ENCODE measurements around the gene HSPA12B. TPM values are rescaled to one million over a fixed set of nuclear protein-coding genes. Genes with fewer than 3 reads are reported as not detected.

Gene HSPA12B
- total RNA-seq, 2 donors from 2014 or later = 11.2 to 13.4 TPM

DNA sequence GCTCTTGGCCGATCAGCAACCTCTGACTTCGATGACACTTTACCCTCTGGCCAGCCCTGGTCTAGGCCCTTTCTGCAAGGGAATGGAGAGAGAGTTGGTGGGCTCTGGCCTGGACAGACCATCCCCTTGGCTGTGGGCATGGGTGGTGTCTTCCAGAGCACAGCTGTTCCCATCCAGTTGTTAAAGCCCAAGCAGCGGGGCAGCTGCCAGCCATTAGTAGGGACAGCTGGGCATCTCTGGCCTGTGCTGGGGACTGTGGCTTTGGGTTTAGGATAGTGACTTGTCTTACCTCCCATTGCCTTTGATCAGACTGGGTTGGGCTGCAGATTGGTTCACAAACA, 66.4 kb downstream of the HSPA12B start:
- H3K36me3 ChIP-seq = peaks cover 31% of the 10 kb centered on the region
- H3K27ac ChIP-seq = no peak overlapping the region

DNA sequence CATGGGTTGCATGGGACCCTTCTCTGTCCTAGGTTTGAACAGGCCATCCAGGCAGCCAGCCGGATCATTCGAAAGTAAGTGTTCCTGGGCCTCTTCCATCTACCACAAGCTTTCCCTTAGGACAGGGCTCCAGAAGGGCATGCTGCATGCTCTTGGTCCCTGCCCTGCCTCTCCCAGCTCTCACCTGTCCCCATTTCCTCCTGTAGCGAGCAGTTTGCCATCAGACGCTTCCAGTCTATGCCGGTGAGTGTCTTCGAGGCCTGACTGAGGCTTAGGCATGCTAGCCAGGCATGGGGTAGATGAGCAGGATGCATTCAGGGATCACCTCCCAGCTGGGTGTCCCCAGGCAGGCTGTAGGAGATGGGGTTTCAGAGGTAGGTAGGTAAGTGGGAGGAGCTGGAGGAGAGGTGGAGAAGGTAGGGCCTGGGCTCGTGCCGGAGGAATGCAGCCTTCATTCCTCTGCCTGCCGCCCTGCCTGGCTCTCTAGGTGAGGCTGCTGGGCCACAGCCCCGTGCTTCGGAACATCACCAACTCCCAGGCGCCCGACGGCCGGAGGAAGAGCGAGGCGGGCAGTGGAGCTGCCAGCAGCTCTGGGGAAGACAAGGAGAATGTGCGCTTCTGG, 67.9 kb downstream of the HSPA12B start:
- TF ChIP-seq, protein P1, sequence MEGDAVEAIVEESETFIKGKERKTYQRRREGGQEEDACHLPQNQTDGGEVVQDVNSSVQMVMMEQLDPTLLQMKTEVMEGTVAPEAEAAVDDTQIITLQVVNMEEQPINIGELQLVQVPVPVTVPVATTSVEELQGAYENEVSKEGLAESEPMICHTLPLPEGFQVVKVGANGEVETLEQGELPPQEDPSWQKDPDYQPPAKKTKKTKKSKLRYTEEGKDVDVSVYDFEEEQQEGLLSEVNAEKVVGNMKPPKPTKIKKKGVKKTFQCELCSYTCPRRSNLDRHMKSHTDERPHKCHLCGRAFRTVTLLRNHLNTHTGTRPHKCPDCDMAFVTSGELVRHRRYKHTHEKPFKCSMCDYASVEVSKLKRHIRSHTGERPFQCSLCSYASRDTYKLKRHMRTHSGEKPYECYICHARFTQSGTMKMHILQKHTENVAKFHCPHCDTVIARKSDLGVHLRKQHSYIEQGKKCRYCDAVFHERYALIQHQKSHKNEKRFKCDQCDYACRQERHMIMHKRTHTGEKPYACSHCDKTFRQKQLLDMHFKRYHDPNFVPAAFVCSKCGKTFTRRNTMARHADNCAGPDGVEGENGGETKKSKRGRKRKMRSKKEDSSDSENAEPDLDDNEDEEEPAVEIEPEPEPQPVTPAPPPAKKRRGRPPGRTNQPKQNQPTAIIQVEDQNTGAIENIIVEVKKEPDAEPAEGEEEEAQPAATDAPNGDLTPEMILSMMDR (IDR thresholded peaks at IDR 0.05) = no peak
- H3K36me3 ChIP-seq = peaks cover 35% of the 10 kb centered on the region
- peaks cover 0 to 34% of the 10 kb centered on the region in 2 donors for H3K4me1 ChIP-seq
- no peak overlapping the region for H3K27ac ChIP-seq
- H3K9me3 ChIP-seq = no peaks in the 10 kb centered on the region
- no peak overlapping the region for H3K4me3 ChIP-seq
- DNase-seq (ENCODE audit: low spot score) = no peak
- H3K27me3 ChIP-seq = no peaks in the 10 kb centered on the region

More for the DNA sequence above, 66.4 kb downstream of the HSPA12B start:
- H3K4me1 ChIP-seq = peaks cover 0 to 40% of the 10 kb centered on the region in 2 donors
- H3K27me3 ChIP-seq = no peaks in the 10 kb centered on the region
- H3K9me3 ChIP-seq = no peaks in the 10 kb centered on the region
- TF ChIP-seq, protein P1 (IDR thresholded peaks at IDR 0.05) = no peak
- DNase-seq (ENCODE audit: low spot score) = no peak
- H3K4me3 ChIP-seq = no peak overlapping the region

DNA sequence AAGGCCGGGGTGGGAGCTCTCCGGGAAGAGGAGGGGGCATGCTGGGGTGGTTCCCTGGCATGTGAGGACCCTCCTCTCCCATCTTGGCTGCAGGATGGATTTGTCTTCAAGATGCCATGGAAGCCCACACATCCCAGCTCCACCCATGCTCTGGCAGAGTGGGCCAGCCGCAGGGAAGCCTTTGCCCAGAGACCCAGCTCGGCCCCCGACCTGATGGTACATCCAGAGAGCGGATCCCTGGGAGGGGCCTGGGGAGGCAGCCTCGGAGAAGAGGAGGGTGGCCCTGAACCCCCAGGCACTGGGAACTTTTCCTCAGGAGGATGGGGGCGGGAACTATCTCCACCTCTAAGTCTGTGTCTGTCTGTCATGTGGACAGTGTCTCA, 68.4 kb downstream of the HSPA12B start:
- no peak overlapping the region for H3K4me3 ChIP-seq
- H3K36me3 ChIP-seq = peaks cover 35% of the 10 kb centered on the region
- H3K9me3 ChIP-seq = no peaks in the 10 kb centered on the region
- no peak overlapping the region for H3K27ac ChIP-seq
- peaks cover 0 to 37% of the 10 kb centered on the region in 2 donors for H3K4me1 ChIP-seq
- TF ChIP-seq, protein P1 (IDR thresholded peaks at IDR 0.05) = no peak
- no peak for DNase-seq (ENCODE audit: low spot score)
- no peaks in the 10 kb centered on the region for H3K27me3 ChIP-seq

DNA sequence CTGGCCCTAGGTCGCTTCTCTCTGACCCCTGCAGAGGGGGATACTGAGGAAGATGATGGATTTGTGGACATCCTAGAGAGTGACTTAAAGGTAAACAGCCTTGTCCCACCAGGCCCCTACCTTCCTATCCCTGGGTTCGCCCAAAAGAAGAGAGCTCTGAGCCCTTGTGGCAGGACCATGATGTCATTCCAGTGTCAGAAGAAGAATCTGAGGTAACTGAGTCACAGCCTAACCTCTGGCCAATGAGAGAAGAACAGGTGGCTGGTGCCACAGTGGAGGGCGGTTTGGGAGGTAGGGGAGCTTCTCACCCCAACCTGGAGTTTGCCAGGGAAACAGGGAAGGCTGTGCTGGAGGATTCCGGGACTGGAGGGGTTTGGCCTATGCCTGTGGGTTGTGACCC, 68.8 kb downstream of the HSPA12B start:
- Histone ChIP-seq H3K36me3 (peaks cover 35% of the 10 kb centered on the region), H3K4me3 (no peak overlapping the region), H3K4me1 (peaks cover 0 to 41% of the 10 kb centered on the region in 2 donors), H3K27ac (no peak overlapping the region), H3K27me3 (no peaks in the 10 kb centered on the region), H3K9me3 (no peaks in the 10 kb centered on the region)
- TF ChIP-seq, protein P1 (IDR thresholded peaks at IDR 0.05) = no peak
- DNase-seq (ENCODE audit: low spot score) = no peak

DNA sequence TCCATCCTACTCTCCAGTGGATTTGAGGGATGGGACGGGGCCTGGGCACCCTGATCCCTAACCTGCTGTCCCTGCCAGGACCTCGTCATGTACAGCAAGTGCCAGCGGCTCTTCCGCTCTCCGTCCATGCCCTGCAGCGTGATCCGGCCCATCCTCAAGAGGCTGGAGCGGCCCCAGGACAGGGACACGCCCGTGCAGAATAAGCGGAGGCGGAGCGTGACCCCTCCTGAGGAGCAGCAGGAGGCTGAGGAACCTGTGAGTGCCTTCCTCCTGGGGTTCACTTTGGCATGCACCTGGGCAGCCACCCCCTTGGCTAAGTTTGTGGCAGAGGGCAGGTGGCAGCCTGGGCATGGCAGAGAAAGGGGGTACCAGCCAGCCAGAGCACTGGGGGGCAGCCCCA, 69.4 kb downstream of the HSPA12B start:
- H3K4me1 ChIP-seq = peaks cover 0 to 41% of the 10 kb centered on the region in 2 donors
- H3K4me3 ChIP-seq = no peak overlapping the region
- TF ChIP-seq, protein P1 (IDR thresholded peaks at IDR 0.05) = no peak
- H3K27me3 ChIP-seq = no peaks in the 10 kb centered on the region
- H3K27ac ChIP-seq = no peak overlapping the region
- H3K36me3 ChIP-seq = peaks cover 35% of the 10 kb centered on the region
- no peaks in the 10 kb centered on the region for H3K9me3 ChIP-seq
- DNase-seq (ENCODE audit: low spot score) = no peak

Other genes with a start within 250 kb of the HSPA12B start
- not detected for gene GFRA4, start 69.3 kb upstream of the HSPA12B start, total RNA-seq
- 10 to 100 TPM in 1 of 2 donors, 1 to 10 TPM in 1; 9.7 to 13.8 TPM for gene ADAM33, start 50.7 kb upstream of the HSPA12B start, total RNA-seq
- gene SIGLEC1, start 20.1 kb upstream of the HSPA12B start, total RNA-seq = 1 to 10 TPM; 3.2 to 3.9 TPM
- 10 to 100 TPM; 10.8 to 11.2 TPM for gene ADISSP, start 35.1 kb downstream of the HSPA12B start, total RNA-seq
- gene SPEF1, start 48.8 kb downstream of the HSPA12B start, total RNA-seq = under 1 TPM in 1 of 2 donors, not detected in 1; 0.31 TPM
- 10 to 100 TPM; 49.1 to 77.1 TPM for gene CENPB, start 54.1 kb downstream of the HSPA12B start, total RNA-seq
- 10 to 100 TPM; 10.4 to 11.4 TPM for gene CDC25B, start 63.6 kb downstream of the HSPA12B start, total RNA-seq
- 10 to 100 TPM; 14.6 to 17.3 TPM for gene AP5S1, start 87.9 kb downstream of the HSPA12B start, total RNA-seq
- gene MAVS, start 114.1 kb downstream of the HSPA12B start, total RNA-seq = 10 to 100 TPM; 27.5 to 29.7 TPM
- gene PANK2, start 156.7 kb downstream of the HSPA12B start, total RNA-seq = 10 to 100 TPM; 15.5 to 19.5 TPM